K562 (cell line): ENCODE data around the gene AP3M1. TPM values are rescaled to one million over a fixed set of nuclear protein-coding genes. Genes with fewer than 3 reads are reported as not detected.

Experiments
- ATAC-seq: fragments of 200-7000 bp; cut with Tn5 transposase; 3 replicates; pipeline ENCODE4 v1.9.1; 2020; ENCODE audit warnings: moderate library complexity
- BruUV-seq: library from RNA; stranded (reverse); fragments of 400-500 nt; replicated peaks from 2 replicates; lab custom pipeline; 2021; lab: Mats Ljungman, UMichigan
- CTCF ChIA-PET: fragments of 300-600 bp; formaldehyde crosslinking; extraction: SDS; loops from one replicate; lab custom pipeline; 2021; ENCODE audit warnings: low intra/inter-chr PET ratio; lab: Yijun Ruan, JAX
- POLR2A ChIA-PET: fragments of 300-600, 350-650 bp; sonication (Branson Sonifier 250); formaldehyde crosslinking; extraction: SDS; loops from one replicate; lab custom pipeline; 2021; ENCODE audit warnings: antibody characterized with exemption, inconsistent platforms; lab: Yijun Ruan, JAX
- DNase-seq, 4 experiments: peaks; one replicate each; pipeline versions ENCODE4 v3.0.0 to v3.0.0-alpha.2; 2011 to 2018; ENCODE audit warnings: low spot score in 3 of 4, mixed read lengths in 3 of 4; ENCODE audit errors: extremely low read depth in 1 of 4
- FAIRE-seq: peaks from 2 replicates; lab custom pipeline; 2011; peaks lifted over from hg19 to GRCh38; lab: Jason Lieb, UNC
- H2AFZ ChIP-seq: 2 replicates; pipeline ENCODE4 v1.6.0; 2011; ENCODE audit warnings: low read depth, low read length, control low read depth, inconsistent platforms
- H3K27ac ChIP-seq: fragments of 200-600 bp; 3 replicates; pipeline ENCODE4 v1.8.0; 2011; ENCODE audit warnings: low read depth, mild to moderate bottlenecking, control low read depth, inconsistent platforms, low read length, moderate library complexity, mixed read lengths; ENCODE audit errors: extremely low read depth
- H3K27me3 ChIP-seq, 2 experiments: fragments of 300-600 bp in 1 of 2; 2 replicates in 1 of 2; 3 replicates in 1 of 2; pipeline versions ENCODE4 v1.6.0 to v1.8.0; 2011; ENCODE audit warnings: inconsistent platforms in 2 of 2, low read length in 2 of 2, mild to moderate bottlenecking in 1 of 2, mixed read lengths in 1 of 2, moderate library complexity in 1 of 2; ENCODE audit not compliant: control insufficient read depth in 2 of 2, insufficient read depth in 2 of 2
- H3K36me3 ChIP-seq: fragments of 300-600 bp; 3 replicates; pipeline ENCODE4 v1.8.0; 2011; ENCODE audit warnings: mild to moderate bottlenecking, low read length, inconsistent platforms; ENCODE audit not compliant: control insufficient read depth, insufficient read depth
- H3K4me1 ChIP-seq, 2 experiments: fragments of 200-600 bp in 1 of 2; replicated peaks in 1 of 2; 2 replicates in 1 of 2; 3 replicates in 1 of 2; pipeline versions ENCODE4 v1.5.1 to v1.8.0; 2011; ENCODE audit warnings: inconsistent platforms in 2 of 2, low read length in 2 of 2, mild to moderate bottlenecking in 1 of 2, mixed read lengths in 1 of 2, moderate library complexity in 1 of 2; ENCODE audit not compliant: control insufficient read depth in 2 of 2, insufficient read depth in 2 of 2
- H3K4me2 ChIP-seq: 2 replicates; pipeline ENCODE4 v1.6.1; 2011; ENCODE audit warnings: low read length, control low read depth, inconsistent platforms, mixed read lengths; ENCODE audit not compliant: insufficient read depth
- H3K4me3 ChIP-seq: fragments of 200-600 bp; sonication (generic), shearing (Covaris generic); 2 replicates; pipeline ENCODE4 v1.5.1; 2016; ENCODE audit warnings: control low read depth, inconsistent platforms
- H3K79me2 ChIP-seq: fragments of 200-600 bp; 3 replicates; pipeline ENCODE4 v1.8.0; 2011; ENCODE audit warnings: low read length, inconsistent platforms; ENCODE audit not compliant: control insufficient read depth, insufficient read depth
- H3K9ac ChIP-seq, 2 experiments: 2 replicates each; pipeline versions ENCODE4 v1.6.0 to v1.6.1; 2011; ENCODE audit warnings: low read depth in 2 of 2, low read length in 2 of 2, control low read depth in 1 of 2, inconsistent platforms in 1 of 2, mild to moderate bottlenecking in 1 of 2, mixed read lengths in 1 of 2; ENCODE audit not compliant: insufficient read depth in 1 of 2
- H3K9me1 ChIP-seq: one replicate; pipeline ENCODE4 v1.6.0; 2011; ENCODE audit warnings: inconsistent platforms, mild to moderate bottlenecking, low read length, moderate library complexity; ENCODE audit not compliant: control insufficient read depth, insufficient read depth
- H3K9me3 ChIP-seq: replicated peaks from 2 replicates; pipeline ENCODE4 v1.5.1; 2011; ENCODE audit warnings: low read depth, low read length, inconsistent platforms; ENCODE audit not compliant: control insufficient read depth, insufficient read depth
- H4K20me1 ChIP-seq: replicated peaks from 2 replicates; pipeline ENCODE4 v1.6.1; 2011; ENCODE audit warnings: low read length, inconsistent platforms, mixed read lengths; ENCODE audit not compliant: control insufficient read depth, insufficient read depth
- ATF4 ChIP-seq: fragments of 450-650 bp; formaldehyde crosslinking; IDR thresholded peaks from 2 replicates; pipeline ENCODE4 v1.4.0; 2022; ENCODE audit warnings: mild to moderate bottlenecking, moderate library complexity
- MBD2 ChIP-seq: sonication (generic); IDR thresholded peaks from 2 replicates; pipeline ENCODE4 v1.6.1; 2016; ENCODE audit warnings: low read depth, borderline replicate concordance
- SRSF3 ChIP-seq: fragments of 200-400 bp; formaldehyde crosslinking; IDR thresholded peaks from 2 replicates; pipeline ENCODE4 v1.6.1; 2016; ENCODE audit warnings: mild to moderate bottlenecking, low read length, moderate library complexity; ENCODE audit not compliant: insufficient read depth
- TFAP4 ChIP-seq: sonication (generic); formaldehyde crosslinking; IDR thresholded peaks from 2 replicates; pipeline ENCODE4 v1.8.0; 2022; ENCODE audit warnings: missing genetic modification reagents, mild to moderate bottlenecking, moderate library complexity, borderline replicate concordance
- ZBTB5 ChIP-seq: fragments of 450-650 bp; IDR thresholded peaks from 2 replicates; pipeline ENCODE4 v1.6.1; 2017; ENCODE audit warnings: antibody characterized with exemption
- ZNF551 ChIP-seq: fragments of 250-450 bp; sonication (Bioruptor Pico); IDR thresholded peaks from 2 replicates; pipeline ENCODE4 v1.5.0; 2021; ENCODE audit warnings: mild to moderate bottlenecking, moderate library complexity
- WGBS: fragments of 100-300 bp; shearing (Covaris generic); methylation state at CpG from one replicate; pipeline ENCODE4 v1.1.6; 2016; ENCODE audit warnings: low coverage, mixed read lengths; ENCODE audit not compliant: insufficient coverage; ENCODE audit errors: missing lambda C conversion rate; 5-methylcytosine and 5-hydroxymethylcytosine counted together
- in situ Hi-C: fragments of 300-500 bp; cut with MboI; formaldehyde crosslinking; loops from 4 replicates; pipeline ENCODE4 v1.15.0; 2018; ENCODE audit warnings: inconsistent platforms, mixed read lengths
- intact Hi-C: fragments of 100-400 bp; cut with micrococcal nuclease; formaldehyde crosslinking; loops from 2 replicates; pipeline ENCODE4 v1.14.2; 2022
- polyA plus RNA-seq, 8 experiments: library from polyadenylated mRNA; depleted of rRNA in 4 of 8; stranded (reverse) in 5 of 8; unstranded in 3 of 8; fragments of >200 nt; fragmentation: Nextera tagmentation in 2 of 8; fragmentation: Illumina TruSeq in 1 of 8; extraction: Ambion mirVana in 2 of 8; extraction: Trizol in 1 of 8; gene quantifications; 2 replicates each; pipeline versions ENCODE4 v1.2.1 to v1.2.3, GENCODE V29; 2011 to 2014; ENCODE audit warnings: inconsistent platforms in 1 of 8, missing spikeins in 1 of 8
- total RNA-seq, 7 experiments: library from RNA; depleted of rRNA in 6 of 7; stranded (reverse); fragments of >200 nt in 6 of 7; fragmentation: Illumina TruSeq in 2 of 7; extraction: Trizol in 2 of 7; gene quantifications; 2 replicates each; pipeline versions ENCODE4 v1.2.1 to v1.2.3, GENCODE V29; 2011 to 2021; ENCODE audit warnings: low replicate concordance in 1 of 7

The AP3M1 gene
- total and polyA plus RNA-seq, 9 of the 15 experiments (the other 6 are each of a cell fraction or from before 2014, with no cell fraction given): 44.3 to 135 (median 67.6) TPM

GRCh38 chr10:74121368-74121767, 29.3 kb downstream of the AP3M1 start:
- Histone ChIP-seq H3K36me3 (peaks cover 97% of the 10 kb centered on the region; the same call in 2 of the 3 replicates), H3K9me3 (no peaks in the 10 kb centered on the region), H3K4me3 (no peak overlapping the region)
- in situ Hi-C loops: no loop called here
- FAIRE-seq: no peak
- TF ChIP-seq ZNF551 (0 out of 2 replicates have a peak, but pooled peaks have one; percentile 24), MBD2 (no peak), SRSF3 (no peak), ZBTB5 (no peak), TFAP4 (CRISPR knock-in tag) (no peak), ATF4 (CRISPR knock-in tag) (no peak)
- TF ChIP-seq, all 486 proteins: peak for 1
- H3K9ac ChIP-seq: no peak overlapping the region
- ATAC-seq (no peak), DNase-seq (no peak)
- no peaks in the 10 kb centered on the region for H3K79me2 ChIP-seq
- H4K20me1 ChIP-seq: no peaks in the 10 kb centered on the region
- no TSS peak for BruUV-seq
- H3K9me1 ChIP-seq: no peaks in the 10 kb centered on the region
- ChIA-PET CTCF (no interaction called here), POLR2A (interaction anchor here (0.6 to 2.6 kb wide), 7 partner anchors 9 to 340 kb away, joined by 3 to 14 read pairs (median 3); partner anchors contain the start of gene CHCHD1)
- H3K4me2 ChIP-seq: no peak overlapping the region
- H3K27me3 ChIP-seq: no peaks in the 10 kb centered on the region
- no peak overlapping the region for H3K27ac ChIP-seq
- H3K4me1 ChIP-seq: peaks cover 0 to 2% of the 10 kb centered on the region in 2 experiments; a peak in 2 of 5 replicates
- WGBS: 79% methylated on average over 1 of the region's 1 CpG
- intact Hi-C loops: no loop called here
- no peak overlapping the region for H2AFZ ChIP-seq
